K562 (cell line): ENCODE data around the gene PDCD6IP. TPM values are rescaled to one million over a fixed set of nuclear protein-coding genes. Genes with fewer than 3 reads are reported as not detected.
A peak's percentile ranks its signal among the peaks of the same experiment; 100 is the strongest.

Experiments used
- ATAC-seq: fragments of 200-7000 bp; cut with Tn5 transposase; 3 replicates; pipeline ENCODE4 v1.9.1; 2020; ENCODE audit warnings: moderate library complexity
- BruUV-seq: library from RNA; stranded (reverse); fragments of 400-500 nt; replicated peaks from 2 replicates; lab custom pipeline; 2021; lab: Mats Ljungman, UMichigan
- CTCF ChIA-PET: fragments of 300-600 bp; formaldehyde crosslinking; extraction: SDS; loops from one replicate; lab custom pipeline; 2021; ENCODE audit warnings: low intra/inter-chr PET ratio; lab: Yijun Ruan, JAX
- POLR2A ChIA-PET: fragments of 300-600, 350-650 bp; sonication (Branson Sonifier 250); formaldehyde crosslinking; extraction: SDS; loops from one replicate; lab custom pipeline; 2021; ENCODE audit warnings: antibody characterized with exemption, inconsistent platforms; lab: Yijun Ruan, JAX
- DNase-seq, 4 experiments: peaks; one replicate each; pipeline versions ENCODE4 v3.0.0 to v3.0.0-alpha.2; 2011 to 2018; ENCODE audit warnings: low spot score in 3 of 4, mixed read lengths in 3 of 4; ENCODE audit errors: extremely low read depth in 1 of 4
- FAIRE-seq: peaks from 2 replicates; lab custom pipeline; 2011; peaks lifted over from hg19 to GRCh38; lab: Jason Lieb, UNC
- H2AFZ ChIP-seq: 2 replicates; pipeline ENCODE4 v1.6.0; 2011; ENCODE audit warnings: low read depth, low read length, control low read depth, inconsistent platforms
- H3K27ac ChIP-seq: fragments of 200-600 bp; 3 replicates; pipeline ENCODE4 v1.8.0; 2011; ENCODE audit warnings: low read depth, mild to moderate bottlenecking, control low read depth, inconsistent platforms, low read length, moderate library complexity, mixed read lengths; ENCODE audit errors: extremely low read depth
- H3K27me3 ChIP-seq, 2 experiments: fragments of 300-600 bp in 1 of 2; 2 replicates in 1 of 2; 3 replicates in 1 of 2; pipeline versions ENCODE4 v1.6.0 to v1.8.0; 2011; ENCODE audit warnings: inconsistent platforms in 2 of 2, low read length in 2 of 2, mild to moderate bottlenecking in 1 of 2, mixed read lengths in 1 of 2, moderate library complexity in 1 of 2; ENCODE audit not compliant: control insufficient read depth in 2 of 2, insufficient read depth in 2 of 2
- H3K36me3 ChIP-seq: fragments of 300-600 bp; 3 replicates; pipeline ENCODE4 v1.8.0; 2011; ENCODE audit warnings: mild to moderate bottlenecking, low read length, inconsistent platforms; ENCODE audit not compliant: control insufficient read depth, insufficient read depth
- H3K4me1 ChIP-seq, 2 experiments: fragments of 200-600 bp in 1 of 2; replicated peaks in 1 of 2; 2 replicates in 1 of 2; 3 replicates in 1 of 2; pipeline versions ENCODE4 v1.5.1 to v1.8.0; 2011; ENCODE audit warnings: inconsistent platforms in 2 of 2, low read length in 2 of 2, mild to moderate bottlenecking in 1 of 2, mixed read lengths in 1 of 2, moderate library complexity in 1 of 2; ENCODE audit not compliant: control insufficient read depth in 2 of 2, insufficient read depth in 2 of 2
- H3K4me2 ChIP-seq: 2 replicates; pipeline ENCODE4 v1.6.1; 2011; ENCODE audit warnings: low read length, control low read depth, inconsistent platforms, mixed read lengths; ENCODE audit not compliant: insufficient read depth
- H3K4me3 ChIP-seq: fragments of 200-600 bp; sonication (generic), shearing (Covaris generic); 2 replicates; pipeline ENCODE4 v1.5.1; 2016; ENCODE audit warnings: control low read depth, inconsistent platforms
- H3K79me2 ChIP-seq: fragments of 200-600 bp; 3 replicates; pipeline ENCODE4 v1.8.0; 2011; ENCODE audit warnings: low read length, inconsistent platforms; ENCODE audit not compliant: control insufficient read depth, insufficient read depth
- H3K9ac ChIP-seq, 2 experiments: 2 replicates each; pipeline versions ENCODE4 v1.6.0 to v1.6.1; 2011; ENCODE audit warnings: low read depth in 2 of 2, low read length in 2 of 2, control low read depth in 1 of 2, inconsistent platforms in 1 of 2, mild to moderate bottlenecking in 1 of 2, mixed read lengths in 1 of 2; ENCODE audit not compliant: insufficient read depth in 1 of 2
- H3K9me1 ChIP-seq: one replicate; pipeline ENCODE4 v1.6.0; 2011; ENCODE audit warnings: inconsistent platforms, mild to moderate bottlenecking, low read length, moderate library complexity; ENCODE audit not compliant: control insufficient read depth, insufficient read depth
- H3K9me3 ChIP-seq: replicated peaks from 2 replicates; pipeline ENCODE4 v1.5.1; 2011; ENCODE audit warnings: low read depth, low read length, inconsistent platforms; ENCODE audit not compliant: control insufficient read depth, insufficient read depth
- H4K20me1 ChIP-seq: replicated peaks from 2 replicates; pipeline ENCODE4 v1.6.1; 2011; ENCODE audit warnings: low read length, inconsistent platforms, mixed read lengths; ENCODE audit not compliant: control insufficient read depth, insufficient read depth
- E4F1 ChIP-seq: fragments of 250-450 bp; sonication (Bioruptor Pico); IDR thresholded peaks from 2 replicates; pipeline ENCODE4 v1.5.0; 2021; ENCODE audit warnings: mild to moderate bottlenecking, borderline replicate concordance
- KAT7 ChIP-seq: sonication (generic); formaldehyde crosslinking; IDR thresholded peaks from 2 replicates; pipeline ENCODE4 v1.8.0; 2022; ENCODE audit warnings: missing genetic modification reagents, mild to moderate bottlenecking, borderline replicate concordance
- KLF1 ChIP-seq: fragments of 450-650 bp; IDR thresholded peaks from 2 replicates; pipeline ENCODE4 v1.6.1; 2016; ENCODE audit warnings: missing genetic modification characterization, missing compliant biosample characterization
- PHF20 ChIP-seq: fragments of 450-650 bp; IDR thresholded peaks from 2 replicates; pipeline ENCODE4 v1.6.1; 2018; ENCODE audit not compliant: partially characterized antibody
- PHF8 ChIP-seq: fragments of 200-600 bp; sonication (generic); IDR thresholded peaks from 2 replicates; pipeline ENCODE4 v1.6.1; 2012; ENCODE audit warnings: mixed run types, mild to moderate bottlenecking, inconsistent platforms, low read length, moderate library complexity, borderline replicate concordance
- SMAD3 ChIP-seq: fragments of 450-650 bp; formaldehyde crosslinking; conservative IDR thresholded peaks from 2 replicates; pipeline ENCODE4 v1.4.0; 2020; ENCODE audit warnings: mild to moderate bottlenecking
- TCFL5 ChIP-seq: fragments of 250-450 bp; sonication (Bioruptor Pico); conservative IDR thresholded peaks from 2 replicates; pipeline ENCODE4 v1.6.1; 2021; ENCODE audit warnings: mild to moderate bottlenecking, moderate library complexity, matching md5 sums
- TRIM25 ChIP-seq: fragments of 450-650 bp; IDR thresholded peaks from 2 replicates; pipeline ENCODE4 v1.7.0; 2016; ENCODE audit warnings: borderline replicate concordance
- ZBTB33 ChIP-seq: sonication (generic); formaldehyde crosslinking; IDR thresholded peaks from 2 replicates; pipeline ENCODE4 v1.8.1; 2023; ENCODE audit warnings: mild to moderate bottlenecking, missing genetic modification reagents
- ZNF79 ChIP-seq: fragments of 250-450 bp; sonication (Bioruptor Pico); IDR thresholded peaks from 2 replicates; pipeline ENCODE4 v1.4.0; 2020; ENCODE audit warnings: low read depth, mild to moderate bottlenecking, moderate library complexity
- WGBS: fragments of 100-300 bp; shearing (Covaris generic); methylation state at CpG from one replicate; pipeline ENCODE4 v1.1.6; 2016; ENCODE audit warnings: low coverage, mixed read lengths; ENCODE audit not compliant: insufficient coverage; ENCODE audit errors: missing lambda C conversion rate; 5-methylcytosine and 5-hydroxymethylcytosine counted together
- in situ Hi-C: fragments of 300-500 bp; cut with MboI; formaldehyde crosslinking; loops from 4 replicates; pipeline ENCODE4 v1.15.0; 2018; ENCODE audit warnings: inconsistent platforms, mixed read lengths
- intact Hi-C: fragments of 100-400 bp; cut with micrococcal nuclease; formaldehyde crosslinking; loops from 2 replicates; pipeline ENCODE4 v1.14.2; 2022
- polyA plus RNA-seq, 8 experiments: library from polyadenylated mRNA; depleted of rRNA in 4 of 8; stranded (reverse) in 5 of 8; unstranded in 3 of 8; fragments of >200 nt; fragmentation: Nextera tagmentation in 2 of 8; fragmentation: Illumina TruSeq in 1 of 8; extraction: Ambion mirVana in 2 of 8; extraction: Trizol in 1 of 8; gene quantifications; 2 replicates each; pipeline versions ENCODE4 v1.2.1 to v1.2.3, GENCODE V29; 2011 to 2014; ENCODE audit warnings: inconsistent platforms in 1 of 8, missing spikeins in 1 of 8
- total RNA-seq, 7 experiments: library from RNA; depleted of rRNA in 6 of 7; stranded (reverse); fragments of >200 nt in 6 of 7; fragmentation: Illumina TruSeq in 2 of 7; extraction: Trizol in 2 of 7; gene quantifications; 2 replicates each; pipeline versions ENCODE4 v1.2.1 to v1.2.3, GENCODE V29; 2011 to 2021; ENCODE audit warnings: low replicate concordance in 1 of 7
- TF ChIP-seq, protein P1 (sequence below): fragments of 450-650 bp; formaldehyde crosslinking; IDR thresholded peaks from 2 replicates; pipeline ENCODE4 v1.4.0; 2020; ENCODE audit warnings: mild to moderate bottlenecking, mixed read lengths

Gene PDCD6IP
- total and polyA plus RNA-seq, 9 of the 15 experiments (the other 6 are each of a cell fraction or from before 2014, with no cell fraction given): 40.2 to 302 (median 122) TPM

- FAIRE-seq (no peak), ATAC-seq (no peak), DNase-seq (no peak)
- Histone ChIP-seq H3K27ac (no peak overlapping the region), H3K9ac (no peak overlapping the region), H3K4me3 (no peak overlapping the region), H3K4me1 (peaks cover 31 to 57% of the 10 kb centered on the region in 2 experiments), H3K4me2 (no peak overlapping the region), H4K20me1 (no peaks in the 10 kb centered on the region), H3K9me1 (no peaks in the 10 kb centered on the region), H3K9me3 (peaks cover 3% of the 10 kb centered on the region; the same call in 1 of the 2 replicates), H3K79me2 (no peaks in the 10 kb centered on the region), H3K36me3 (no peaks in the 10 kb centered on the region), H2AFZ (peak overlapping the region; percentile 2; the same call in 1 of the 2 replicates), H3K27me3 (no peaks in the 10 kb centered on the region)
- 52% methylated on average over 2 of the region's 2 CpGs for WGBS
- intact Hi-C loops (no loop called here), in situ Hi-C loops (no loop called here)
- ChIA-PET CTCF (no interaction called here), POLR2A (interaction anchor here (1.0 to 3.5 kb wide), 2 partner anchors 11 to 27 kb away, joined by 4 to 13 read pairs; no protein-coding TSS in a partner anchor)
- BruUV-seq: no TSS peak
- TF ChIP-seq SMAD3 (CRISPR knock-in tag) (no peak), KLF1 (no peak), ZNF79 (CRISPR knock-in tag) (no peak), TCFL5 (CRISPR knock-in tag) (no peak), PHF20 (no peak), ZBTB33 (CRISPR knock-in tag) (no peak), PHF8 (no peak), KAT7 (CRISPR knock-in tag) (no peak), E4F1 (no peak), TRIM25 (no peak)
- TF ChIP-seq, protein P1, sequence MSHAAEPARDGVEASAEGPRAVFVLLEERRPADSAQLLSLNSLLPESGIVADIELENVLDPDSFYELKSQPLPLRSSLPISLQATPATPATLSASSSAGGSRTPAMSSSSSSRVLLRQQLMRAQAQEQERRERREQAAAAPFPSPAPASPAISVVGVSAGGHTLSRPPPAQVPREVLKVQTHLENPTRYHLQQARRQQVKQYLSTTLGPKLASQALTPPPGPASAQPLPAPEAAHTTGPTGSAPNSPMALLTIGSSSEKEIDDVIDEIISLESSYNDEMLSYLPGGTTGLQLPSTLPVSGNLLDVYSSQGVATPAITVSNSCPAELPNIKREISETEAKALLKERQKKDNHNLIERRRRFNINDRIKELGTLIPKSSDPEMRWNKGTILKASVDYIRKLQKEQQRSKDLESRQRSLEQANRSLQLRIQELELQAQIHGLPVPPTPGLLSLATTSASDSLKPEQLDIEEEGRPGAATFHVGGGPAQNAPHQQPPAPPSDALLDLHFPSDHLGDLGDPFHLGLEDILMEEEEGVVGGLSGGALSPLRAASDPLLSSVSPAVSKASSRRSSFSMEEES (CRISPR knock-in tag): no peak
Measured at GRCh38 chr3:33910031-33910430, 111.6 kb downstream of the PDCD6IP start.
